ENCODE results near the gene TCF19. TPM values are rescaled to one million over a fixed set of nuclear protein-coding genes. Genes with fewer than 3 reads are reported as not detected.
"Not testable (repeated sequence)": the region's sequence is repeated elsewhere in the genome, so short reads cannot be mapped to it uniquely, and the experiment has no call there.

Gene TCF19
- total and polyA plus RNA-seq, 3 experiments from 2014 or later = 11.6 to 103 (median 102) TPM

DNA sequence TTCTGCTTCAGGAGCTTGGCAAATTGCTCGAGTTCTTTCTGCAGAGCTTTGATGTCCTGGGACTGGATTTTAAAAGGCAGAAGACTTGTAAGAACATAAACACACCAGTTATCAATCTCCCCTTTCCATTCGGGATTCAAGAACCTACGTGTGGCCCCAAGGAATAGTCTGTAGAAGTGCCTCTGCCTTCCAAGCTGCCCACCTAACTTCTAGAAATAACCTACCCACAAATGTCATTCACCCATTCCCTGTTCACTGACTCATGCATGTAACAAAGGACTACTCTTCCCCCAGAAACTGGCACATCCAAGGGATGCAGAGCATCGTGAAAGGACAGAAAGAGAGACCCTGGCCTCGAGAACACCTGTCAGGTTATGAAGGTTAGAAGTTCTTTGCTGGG is 7.6 kb downstream of the TCF19 start:
- H3K27ac ChIP-seq (ENCODE audit: low read depth, low read length) = no peak overlapping the region
- no peaks in the 10 kb centered on the region for H3K9me3 ChIP-seq (ENCODE audit: low read length)
- no peaks in the 10 kb centered on the region for H3K27me3 Mint-ChIP-seq
- H3K27me3 ChIP-seq (ENCODE audit: insufficient read depth, low read length, poor library complexity, severe bottlenecking) = no peaks in the 10 kb centered on the region
- H3K4me3 Mint-ChIP-seq = no peak overlapping the region
- no peaks in the 10 kb centered on the region for H3K4me1 ChIP-seq (ENCODE audit: insufficient read depth, low read length)
- peak overlapping the region in 1 of 8 donors; percentile 26 for H3K27ac Mint-ChIP-seq
- H3K9me3 Mint-ChIP-seq = no peaks in the 10 kb centered on the region
- H3K4me3 ChIP-seq (ENCODE audit: low read length) = no peak overlapping the region
- ChIA-PET CTCF (interaction anchor here (1.7 kb wide), 1 partner anchor 9 kb away, joined by 4 read pairs; no protein-coding TSS in a partner anchor), POLR2A (no interaction called here)
- H3K4me1 Mint-ChIP-seq = peaks cover 0 to 4% (median 0%) of the 10 kb centered on the region in 3 donors
- H3K36me3 Mint-ChIP-seq = peaks cover 0 to 6% (median 3%) of the 10 kb centered on the region in 3 donors
- no peaks in the 10 kb centered on the region for H3K36me3 ChIP-seq (ENCODE audit: insufficient read depth, low read length)
- no peak for DNase-seq

DNA sequence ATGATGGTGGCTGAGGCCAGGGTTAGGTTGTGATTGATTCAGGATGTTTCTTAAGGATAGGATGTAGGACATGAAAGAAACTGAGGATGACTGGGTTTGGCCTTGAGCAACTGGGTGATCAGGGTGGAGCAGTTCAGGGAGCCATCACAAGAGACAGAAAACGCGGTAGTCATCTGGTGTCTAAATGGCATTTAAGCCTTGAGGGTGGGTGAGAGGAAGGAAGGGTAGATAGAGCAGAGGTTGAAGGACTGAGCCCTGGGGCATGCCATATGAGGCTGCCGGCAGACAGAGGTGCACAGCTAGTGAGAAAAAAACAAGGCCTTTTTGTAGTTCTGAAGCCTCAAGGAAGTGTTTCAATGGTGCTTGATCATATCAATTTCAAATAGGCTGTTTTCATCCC is 10.2 kb downstream of the TCF19 start:
- H3K36me3 Mint-ChIP-seq = no peaks in the 10 kb centered on the region
- POLR2A ChIA-PET = no interaction called here
- CTCF ChIA-PET = no interaction called here
- H3K9me3 Mint-ChIP-seq = no peaks in the 10 kb centered on the region
- no peak overlapping the region for H3K27ac ChIP-seq (ENCODE audit: low read depth, low read length)
- peaks cover 0 to 4% (median 0%) of the 10 kb centered on the region in 3 donors for H3K4me1 Mint-ChIP-seq
- H3K4me1 ChIP-seq (ENCODE audit: insufficient read depth, low read length) = no peaks in the 10 kb centered on the region
- H3K27me3 Mint-ChIP-seq = no peaks in the 10 kb centered on the region
- no peak overlapping the region for H3K4me3 ChIP-seq (ENCODE audit: low read length)
- H3K27me3 ChIP-seq (ENCODE audit: insufficient read depth, low read length, poor library complexity, severe bottlenecking) = no peaks in the 10 kb centered on the region
- peak overlapping the region in 2 of 8 donors; percentile 42 to 62 for H3K27ac Mint-ChIP-seq
- H3K9me3 ChIP-seq (ENCODE audit: low read length) = no peaks in the 10 kb centered on the region
- H3K4me3 Mint-ChIP-seq = no peak overlapping the region
- DNase-seq = no peak
- no peaks in the 10 kb centered on the region for H3K36me3 ChIP-seq (ENCODE audit: insufficient read depth, low read length)

DNA sequence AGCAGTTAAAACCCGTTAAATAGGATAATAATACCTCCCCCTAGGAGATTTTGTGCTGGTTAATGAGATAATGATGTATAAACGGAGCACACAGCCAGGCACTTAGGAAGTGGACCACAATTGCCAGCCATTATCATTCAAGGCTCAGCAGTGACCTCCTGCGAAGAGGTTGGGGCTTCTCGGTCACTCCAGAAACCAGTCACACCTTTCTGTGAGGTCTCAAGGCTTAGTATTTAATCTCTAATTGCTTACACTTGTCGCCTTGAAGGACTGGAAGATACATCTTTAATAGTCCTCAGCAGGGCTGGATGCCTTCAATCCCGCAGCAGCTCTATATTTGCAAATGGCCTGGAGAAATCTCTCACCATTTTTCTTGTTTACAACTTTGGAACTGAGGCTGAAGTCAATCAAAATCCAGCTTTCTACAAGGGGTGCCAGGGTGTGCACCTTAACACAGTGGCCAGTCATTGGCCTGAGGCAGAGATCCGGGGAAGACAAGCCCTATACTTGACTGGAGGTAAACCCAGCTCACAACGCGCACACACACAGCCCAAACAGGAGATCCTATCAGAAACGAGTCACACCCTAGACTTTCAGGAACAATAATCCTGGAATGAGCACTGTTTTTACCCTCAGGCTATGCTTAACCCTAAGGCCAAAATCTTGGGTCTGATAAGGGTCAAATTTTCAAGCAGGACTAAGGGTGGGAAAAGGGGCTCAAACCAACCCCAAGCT is 10.9 kb downstream of the TCF19 start:
- no peaks in the 10 kb centered on the region for H3K36me3 Mint-ChIP-seq
- H3K4me3 Mint-ChIP-seq = no peak overlapping the region

DNA sequence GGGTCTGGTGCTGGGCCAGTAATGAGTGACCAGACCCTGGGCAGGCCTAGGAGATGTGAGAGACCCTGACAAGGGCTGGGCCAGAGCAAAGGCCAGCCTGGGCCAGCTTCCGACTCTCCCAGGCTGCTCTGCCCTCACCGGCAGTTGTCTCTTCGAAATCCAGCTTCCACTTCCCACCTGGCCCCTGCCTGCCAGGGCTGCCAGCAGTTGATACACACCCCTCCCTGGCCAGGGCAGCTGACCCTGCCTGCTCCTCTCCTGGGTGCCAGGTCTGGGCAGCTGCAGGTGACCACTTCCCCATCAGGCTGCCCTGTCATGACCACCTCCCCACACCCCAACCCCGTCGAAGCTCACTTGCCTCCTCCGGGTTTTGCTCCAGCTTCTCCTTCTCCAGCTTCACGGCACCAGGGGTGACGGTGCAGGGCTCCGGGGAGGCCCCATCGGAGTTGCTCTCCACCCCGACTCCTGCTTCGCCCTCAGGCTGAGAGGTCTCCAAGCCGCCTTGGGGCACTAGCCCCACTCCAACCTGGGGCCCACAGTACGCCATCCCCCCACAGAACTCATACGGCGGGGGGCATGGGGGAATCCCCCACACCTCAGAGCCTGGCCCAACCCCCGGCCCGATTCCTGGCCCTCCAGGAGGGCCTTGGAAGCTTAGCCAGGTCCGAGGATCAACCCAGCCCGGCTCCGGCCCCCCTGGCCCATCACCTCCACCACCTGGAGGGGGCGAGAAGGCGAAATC is 11.6 kb downstream of the TCF19 start:
- H3K4me3 ChIP-seq (ENCODE audit: low read length); H3K27ac ChIP-seq (ENCODE audit: low read depth, low read length); H3K27me3 Mint-ChIP-seq; H3K4me1 ChIP-seq (ENCODE audit: insufficient read depth, low read length); H3K4me1 Mint-ChIP-seq; H3K9me3 Mint-ChIP-seq; POLR2A ChIA-PET; H3K36me3 ChIP-seq (ENCODE audit: insufficient read depth, low read length); H3K27ac Mint-ChIP-seq; H3K4me3 Mint-ChIP-seq; H3K36me3 Mint-ChIP-seq; DNase-seq; H3K27me3 ChIP-seq (ENCODE audit: insufficient read depth, low read length, poor library complexity, severe bottlenecking); H3K9me3 ChIP-seq (ENCODE audit: low read length): not testable (repeated sequence)
- CTCF ChIA-PET = interaction anchor here (0.9 kb wide), 1 partner anchor 12 kb away, joined by 3 read pairs; no protein-coding TSS in a partner anchor

More for the DNA sequence above, 10.9 kb downstream of the TCF19 start:
- Mint-ChIP-seq H3K27ac (no peak overlapping the region), H3K4me1 (peaks cover 0 to 4% (median 0%) of the 10 kb centered on the region in 3 donors), H3K27me3 (no peaks in the 10 kb centered on the region), H3K9me3 (no peaks in the 10 kb centered on the region)
- H3K27me3 ChIP-seq (ENCODE audit: insufficient read depth, low read length, poor library complexity, severe bottlenecking) = no peaks in the 10 kb centered on the region
- POLR2A ChIA-PET = no interaction called here
- CTCF ChIA-PET = interaction anchor here (0.9 kb wide), 1 partner anchor 11 kb away, joined by 3 read pairs; no protein-coding TSS in a partner anchor
- DNase-seq = no peak
- H3K36me3 ChIP-seq (ENCODE audit: insufficient read depth, low read length) = no peaks in the 10 kb centered on the region
- no peak overlapping the region for H3K27ac ChIP-seq (ENCODE audit: low read depth, low read length)
- H3K4me3 ChIP-seq (ENCODE audit: low read length) = no peak overlapping the region
- no peaks in the 10 kb centered on the region for H3K4me1 ChIP-seq (ENCODE audit: insufficient read depth, low read length)
- no peaks in the 10 kb centered on the region for H3K9me3 ChIP-seq (ENCODE audit: low read length)

- Mint-ChIP-seq H3K4me3 (peak within 1 kb of the TSS in 1 of 7 donors; percentile 65), H3K9me3 (no peaks in the 10 kb centered on the region), H3K36me3 (no peaks in the 10 kb centered on the region), H3K27ac (no peak within 1 kb of the TSS), H3K4me1 (no peaks in the 10 kb centered on the region), H3K27me3 (no peaks in the 10 kb centered on the region)
- no peak for DNase-seq
- CTCF ChIA-PET = no interaction called here
- Histone ChIP-seq H3K27me3 (ENCODE audit: insufficient read depth, low read length, poor library complexity, severe bottlenecking) (no peaks in the 10 kb centered on the region), H3K36me3 (ENCODE audit: insufficient read depth, low read length) (no peaks in the 10 kb centered on the region), H3K9me3 (ENCODE audit: low read length) (no peaks in the 10 kb centered on the region), H3K4me3 (ENCODE audit: low read length) (no peak within 1 kb of the TSS), H3K27ac (ENCODE audit: low read depth, low read length) (no peak within 1 kb of the TSS), H3K4me1 (ENCODE audit: insufficient read depth, low read length) (no peaks in the 10 kb centered on the region)
- POLR2A ChIA-PET = no interaction called here
Measured at GRCh38 chr6:31170600-31170881, 12.2 kb downstream of the TCF19 start, which contains the start of gene POU5F1. TSS of gene POU5F1 (minus strand) at chr6:31170682. CDS start at chr6:31170620, 62 bp downstream.

GRCh38 chr6:31170987-31171671 is 12.7 kb downstream of the TCF19 start:
- Mint-ChIP-seq H3K9me3 (no peaks in the 10 kb centered on the region), H3K4me3 (peak overlapping the region in 1 of 7 donors; percentile 65), H3K27me3 (no peaks in the 10 kb centered on the region), H3K27ac (no peak overlapping the region), H3K4me1 (peaks cover 3 to 5% (median 5%) of the 10 kb centered on the region in 3 donors), H3K36me3 (no peaks in the 10 kb centered on the region)
- Histone ChIP-seq H3K36me3 (ENCODE audit: insufficient read depth, low read length) (no peaks in the 10 kb centered on the region), H3K27ac (ENCODE audit: low read depth, low read length) (no peak overlapping the region), H3K4me1 (ENCODE audit: insufficient read depth, low read length) (no peaks in the 10 kb centered on the region), H3K4me3 (ENCODE audit: low read length) (no peak overlapping the region), H3K9me3 (ENCODE audit: low read length) (no peaks in the 10 kb centered on the region), H3K27me3 (ENCODE audit: insufficient read depth, low read length, poor library complexity, severe bottlenecking) (no peaks in the 10 kb centered on the region)
- CTCF ChIA-PET = interaction anchor here (1.0 kb wide), 1 partner anchor 196 kb away, joined by 3 read pairs; no protein-coding TSS in a partner anchor
- no peak for DNase-seq
- POLR2A ChIA-PET = no interaction called here

GRCh38 chr6:31171931-31172905 is 13.8 kb downstream of the TCF19 start:
- Mint-ChIP-seq H3K27ac (peak overlapping the region in 3 of 8 donors; percentile 41 to 88 (median 51)), H3K9me3 (no peaks in the 10 kb centered on the region), H3K4me1 (peaks cover 3 to 7% (median 5%) of the 10 kb centered on the region in 3 donors), H3K27me3 (no peaks in the 10 kb centered on the region), H3K4me3 (no peak overlapping the region), H3K36me3 (no peaks in the 10 kb centered on the region)
- CTCF ChIA-PET = interaction anchor here (0.9 to 1.0 kb wide), 2 partner anchors 12 to 194 kb away, joined by 3 read pairs; no protein-coding TSS in a partner anchor
- no peaks in the 10 kb centered on the region for H3K4me1 ChIP-seq (ENCODE audit: insufficient read depth, low read length)
- H3K9me3 ChIP-seq (ENCODE audit: low read length) = no peaks in the 10 kb centered on the region
- no peak overlapping the region for H3K4me3 ChIP-seq (ENCODE audit: low read length)
- POLR2A ChIA-PET = no interaction called here
- no peak for DNase-seq
- H3K27ac ChIP-seq (ENCODE audit: low read depth, low read length) = no peak overlapping the region
- no peaks in the 10 kb centered on the region for H3K36me3 ChIP-seq (ENCODE audit: insufficient read depth, low read length)
- no peaks in the 10 kb centered on the region for H3K27me3 ChIP-seq (ENCODE audit: insufficient read depth, low read length, poor library complexity, severe bottlenecking)
